Activated naive CD4-positive, alpha-beta T cell treated with anti-CD3 and anti-CD28 coated beads for 36 hours (primary cell): ENCODE measurements around the gene ACBD5. TPM values are rescaled to one million over a fixed set of nuclear protein-coding genes. Genes with fewer than 3 reads are reported as not detected.
"Not testable (repeated sequence)": the region's sequence is repeated elsewhere in the genome, so short reads cannot be mapped to it uniquely, and the experiment has no call there.

ENCODE experiments used
- CTCF ChIA-PET: fragments of 350-600 bp; sonication (Branson Sonifier 250); formaldehyde crosslinking; loops from one replicate; lab custom pipeline; 2021; ENCODE audit warnings: antibody characterized with exemption; lab: Charles Lee
- DNase-seq: peaks from one replicate; pipeline ENCODE4 v3.0.0-alpha.2; 2020
- H3K27ac Mint-ChIP-seq: one replicate; pipeline ENCODE4 v1.8.0; 2021; ENCODE audit warnings: mild to moderate bottlenecking, mixed read lengths
- H3K27me3 Mint-ChIP-seq: one replicate; pipeline ENCODE4 v1.8.0; 2021; ENCODE audit warnings: low read depth, mixed read lengths
- H3K36me3 Mint-ChIP-seq: one replicate; pipeline ENCODE4 v1.8.0; 2021; ENCODE audit warnings: low read depth, mixed read lengths
- H3K4me1 Mint-ChIP-seq: one replicate; pipeline ENCODE4 v1.8.0; 2021; ENCODE audit warnings: low read depth, mixed read lengths
- H3K4me3 Mint-ChIP-seq: one replicate; pipeline ENCODE4 v1.8.0; 2021; ENCODE audit warnings: mild to moderate bottlenecking, moderate library complexity, mixed read lengths
- H3K9me3 Mint-ChIP-seq: one replicate; pipeline ENCODE4 v1.8.0; 2021; ENCODE audit warnings: mixed read lengths
- intact Hi-C: fragments of 100-400 bp; cut with micrococcal nuclease; formaldehyde crosslinking; loops from one replicate; pipeline ENCODE4 v1.15.1; 2023
- total RNA-seq, 2 experiments: library from RNA; stranded (reverse); gene quantifications; one replicate each; pipeline ENCODE4 v1.2.3, GENCODE V29; 2021

ACBD5 gene
- total RNA-seq, 2 experiments from 2014 or later = 8.7 to 10.4 TPM

DNA sequence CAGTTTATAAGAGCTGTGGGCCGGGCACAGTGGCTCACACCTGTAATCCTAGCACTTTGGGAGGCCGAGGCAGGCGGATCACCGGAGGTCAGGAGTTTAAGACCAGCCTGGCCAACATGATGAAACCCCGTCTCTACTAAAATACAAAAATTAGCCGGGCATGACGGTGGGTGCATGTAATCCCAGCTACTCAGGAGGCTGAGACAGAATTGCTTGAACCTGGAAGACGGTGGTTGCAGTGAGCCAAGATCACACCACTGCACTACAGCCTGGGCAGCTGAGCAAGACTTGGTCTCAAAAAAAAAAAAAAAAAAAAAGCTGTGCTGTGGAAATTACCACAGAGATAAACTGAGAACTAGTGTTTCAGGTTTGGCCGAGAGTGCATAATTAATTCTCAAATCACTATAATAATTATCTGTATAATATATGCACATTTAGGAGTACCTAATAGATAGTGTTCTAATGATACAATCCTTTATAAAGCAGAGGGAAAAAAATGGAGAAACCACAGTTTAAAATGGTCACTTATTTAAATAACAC is 3.9 kb downstream of the ACBD5 start:
- H3K27ac Mint-ChIP-seq = not testable (repeated sequence)

GRCh38 chr10:27235706-27236105 is 4.9 kb downstream of the ACBD5 start:
- Mint-ChIP-seq H3K4me1 (peaks cover 9% of the 10 kb centered on the region), H3K4me3 (no peak overlapping the region), H3K27me3 (no peaks in the 10 kb centered on the region), H3K27ac (no peak overlapping the region), H3K9me3 (no peaks in the 10 kb centered on the region), H3K36me3 (peaks cover 9% of the 10 kb centered on the region)
- DNase-seq = no peak
- intact Hi-C loops = no loop called here
- CTCF ChIA-PET = interaction anchor here (0.7 to 3.6 kb wide), 3 partner anchors 12 to 551 kb away, joined by 3 to 29 read pairs (median 7); no protein-coding TSS in a partner anchor

More for the DNA sequence above, 3.9 kb downstream of the ACBD5 start:
- intact Hi-C loops, H3K4me3 Mint-ChIP-seq, H3K36me3 Mint-ChIP-seq, H3K4me1 Mint-ChIP-seq, H3K9me3 Mint-ChIP-seq, DNase-seq, H3K27me3 Mint-ChIP-seq: not testable (repeated sequence)
- CTCF ChIA-PET = interaction anchor here (0.7 to 3.6 kb wide), 3 partner anchors 13 to 552 kb away, joined by 4 to 29 read pairs (median 7); no protein-coding TSS in a partner anchor

- peaks cover 9% of the 10 kb centered on the region for H3K36me3 Mint-ChIP-seq
- no peak overlapping the region for H3K27ac Mint-ChIP-seq
- no peak for DNase-seq
- peaks cover 7% of the 10 kb centered on the region for H3K4me1 Mint-ChIP-seq
- intact Hi-C loops = no loop called here
- no peaks in the 10 kb centered on the region for H3K9me3 Mint-ChIP-seq
- H3K4me3 Mint-ChIP-seq = no peak overlapping the region
- H3K27me3 Mint-ChIP-seq = no peaks in the 10 kb centered on the region
- CTCF ChIA-PET = interaction anchor here (0.6 kb wide), 1 partner anchor 25 kb away, joined by 3 read pairs; no protein-coding TSS in a partner anchor
Observed at GRCh38 chr10:27230022-27230421, 10.6 kb downstream of the ACBD5 start.

- DNase-seq = no peak
- CTCF ChIA-PET = interaction anchor here (0.6 to 4.0 kb wide), 3 partner anchors 10 to 554 kb away, joined by 3 to 29 read pairs (median 3); no protein-coding TSS in a partner anchor
- H3K4me1 Mint-ChIP-seq = peaks cover 7% of the 10 kb centered on the region
- no peaks in the 10 kb centered on the region for H3K27me3 Mint-ChIP-seq
- no peak overlapping the region for H3K27ac Mint-ChIP-seq
- H3K4me3 Mint-ChIP-seq = no peak overlapping the region
- intact Hi-C loops = no loop called here
- no peaks in the 10 kb centered on the region for H3K9me3 Mint-ChIP-seq
- peaks cover 8% of the 10 kb centered on the region for H3K36me3 Mint-ChIP-seq
Observed at GRCh38 chr10:27225642-27226257, 14.8 kb downstream of the ACBD5 start.

- no peak overlapping the region for H3K4me3 Mint-ChIP-seq
- H3K9me3 Mint-ChIP-seq = no peaks in the 10 kb centered on the region
- CTCF ChIA-PET = interaction anchor here (0.6 to 4.0 kb wide), 3 partner anchors 11 to 553 kb away, joined by 3 to 29 read pairs (median 3); no protein-coding TSS in a partner anchor
- peaks cover 4% of the 10 kb centered on the region for H3K36me3 Mint-ChIP-seq
- DNase-seq = no peak
- no peak overlapping the region for H3K27ac Mint-ChIP-seq
- H3K27me3 Mint-ChIP-seq = no peaks in the 10 kb centered on the region
- intact Hi-C loops = no loop called here
- H3K4me1 Mint-ChIP-seq = peaks cover 7% of the 10 kb centered on the region
Observed at GRCh38 chr10:27225011-27225590, 15.5 kb downstream of the ACBD5 start.

- H3K4me1 Mint-ChIP-seq = peaks cover 7% of the 10 kb centered on the region
- no peak overlapping the region for H3K4me3 Mint-ChIP-seq
- H3K27me3 Mint-ChIP-seq = no peaks in the 10 kb centered on the region
- intact Hi-C loops = loop anchor here (1.0 kb wide), 2 partner anchors 61 to 136 kb away; no protein-coding TSS in a partner anchor
- CTCF ChIA-PET = interaction anchor here (0.6 to 4.0 kb wide), 31 partner anchors 12 to 1116 kb away, joined by 3 to 29 read pairs (median 4); partner anchors contain the start of gene ACBD5
- H3K36me3 Mint-ChIP-seq = peaks cover 4% of the 10 kb centered on the region
- no peaks in the 10 kb centered on the region for H3K9me3 Mint-ChIP-seq
- peak; percentile 57 for DNase-seq
- no peak overlapping the region for H3K27ac Mint-ChIP-seq
Observed at GRCh38 chr10:27223964-27224363, 16.6 kb downstream of the ACBD5 start.

DNA sequence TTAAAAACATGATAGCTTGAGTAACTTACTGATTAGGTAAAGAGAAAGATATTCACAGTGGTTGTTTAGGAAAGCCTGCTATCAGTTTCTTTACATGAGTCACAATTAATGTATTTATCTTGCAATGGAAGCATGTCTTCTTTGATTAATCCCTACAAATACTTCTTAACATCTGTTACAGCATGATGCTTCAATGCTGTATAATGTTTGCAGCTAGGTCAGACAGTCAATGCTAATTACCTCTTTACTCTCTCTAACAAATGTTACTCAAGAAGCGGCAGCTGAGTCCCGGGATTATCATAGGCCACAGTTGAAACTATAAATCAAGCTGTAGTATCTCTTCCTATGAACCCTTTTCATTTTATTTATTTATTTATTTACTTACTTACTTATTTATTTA is 33.2 kb downstream of the ACBD5 start:
- intact Hi-C loops = no loop called here
- no peak for DNase-seq
- no peaks in the 10 kb centered on the region for H3K27me3 Mint-ChIP-seq
- no peak overlapping the region for H3K27ac Mint-ChIP-seq
- peaks cover 20% of the 10 kb centered on the region for H3K36me3 Mint-ChIP-seq
- no peaks in the 10 kb centered on the region for H3K4me1 Mint-ChIP-seq
- no peak overlapping the region for H3K4me3 Mint-ChIP-seq
- CTCF ChIA-PET = interaction anchor here (0.6 kb wide), 1 partner anchor 173 kb away, joined by 5 read pairs; no protein-coding TSS in a partner anchor
- no peaks in the 10 kb centered on the region for H3K9me3 Mint-ChIP-seq

DNA sequence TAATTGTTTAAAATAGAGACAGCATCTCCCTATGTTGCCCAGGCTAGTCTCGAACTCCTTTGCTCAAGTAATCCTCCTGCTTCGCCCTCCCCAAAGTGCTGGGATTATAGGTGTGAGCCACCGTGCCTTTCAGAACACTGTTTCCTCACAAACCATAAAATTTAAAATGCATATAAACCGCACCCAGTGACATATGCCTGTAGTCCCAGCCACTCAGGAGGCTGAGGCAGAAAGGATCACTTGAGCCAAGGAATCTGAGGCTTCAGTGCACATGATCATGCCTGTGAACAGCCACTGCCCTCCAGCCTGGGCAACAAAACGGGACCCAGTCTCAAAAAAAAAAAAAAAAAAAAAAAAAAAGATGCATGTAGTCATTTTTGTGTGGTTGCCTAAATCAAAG is 36.8 kb downstream of the ACBD5 start:
- no peak overlapping the region for H3K4me3 Mint-ChIP-seq
- no peaks in the 10 kb centered on the region for H3K9me3 Mint-ChIP-seq
- CTCF ChIA-PET = no interaction called here
- no peaks in the 10 kb centered on the region for H3K27me3 Mint-ChIP-seq
- H3K27ac Mint-ChIP-seq = no peak overlapping the region
- intact Hi-C loops = no loop called here
- no peak for DNase-seq
- peaks cover 11% of the 10 kb centered on the region for H3K36me3 Mint-ChIP-seq
- no peaks in the 10 kb centered on the region for H3K4me1 Mint-ChIP-seq

GRCh38 chr10:27197980-27198620 is 42.5 kb downstream of the ACBD5 start:
- Mint-ChIP-seq H3K36me3 (peaks cover 5% of the 10 kb centered on the region), H3K4me3 (no peak overlapping the region), H3K27me3 (no peaks in the 10 kb centered on the region), H3K4me1 (no peaks in the 10 kb centered on the region), H3K9me3 (no peaks in the 10 kb centered on the region), H3K27ac (no peak overlapping the region)
- CTCF ChIA-PET = no interaction called here
- DNase-seq = no peak
- intact Hi-C loops = no loop called here

GRCh38 chr10:27192284-27192683 is 48.3 kb downstream of the ACBD5 start:
- intact Hi-C loops = no loop called here
- H3K27ac Mint-ChIP-seq = no peak overlapping the region
- peaks cover 1% of the 10 kb centered on the region for H3K36me3 Mint-ChIP-seq
- no peaks in the 10 kb centered on the region for H3K4me1 Mint-ChIP-seq
- H3K27me3 Mint-ChIP-seq = no peaks in the 10 kb centered on the region
- CTCF ChIA-PET = no interaction called here
- no peaks in the 10 kb centered on the region for H3K9me3 Mint-ChIP-seq
- H3K4me3 Mint-ChIP-seq = no peak overlapping the region
- no peak for DNase-seq

DNA sequence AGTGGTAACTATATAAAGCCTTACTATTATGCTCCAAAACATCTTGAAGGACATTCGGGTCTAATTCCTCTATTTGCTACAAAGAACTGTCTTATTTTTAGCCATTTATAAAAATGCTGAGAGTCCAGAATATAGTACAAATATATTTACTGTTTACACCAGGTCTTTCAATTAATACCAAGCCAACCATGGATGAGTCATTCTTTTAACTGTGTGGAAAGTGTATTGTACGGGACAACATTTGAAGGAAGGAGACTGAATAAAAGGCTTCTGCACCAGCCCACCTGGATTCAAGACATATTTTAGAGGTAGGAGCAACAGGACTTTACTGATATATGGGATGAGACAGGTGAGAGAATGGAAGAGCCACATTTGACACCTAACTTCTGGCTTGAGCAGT is 50.1 kb downstream of the ACBD5 start:
- Mint-ChIP-seq H3K4me3 (no peak overlapping the region), H3K9me3 (no peaks in the 10 kb centered on the region), H3K27ac (no peak overlapping the region), H3K36me3 (peaks cover 11% of the 10 kb centered on the region), H3K4me1 (no peaks in the 10 kb centered on the region), H3K27me3 (no peaks in the 10 kb centered on the region)
- CTCF ChIA-PET = no interaction called here
- DNase-seq = no peak
- intact Hi-C loops = no loop called here

DNA sequence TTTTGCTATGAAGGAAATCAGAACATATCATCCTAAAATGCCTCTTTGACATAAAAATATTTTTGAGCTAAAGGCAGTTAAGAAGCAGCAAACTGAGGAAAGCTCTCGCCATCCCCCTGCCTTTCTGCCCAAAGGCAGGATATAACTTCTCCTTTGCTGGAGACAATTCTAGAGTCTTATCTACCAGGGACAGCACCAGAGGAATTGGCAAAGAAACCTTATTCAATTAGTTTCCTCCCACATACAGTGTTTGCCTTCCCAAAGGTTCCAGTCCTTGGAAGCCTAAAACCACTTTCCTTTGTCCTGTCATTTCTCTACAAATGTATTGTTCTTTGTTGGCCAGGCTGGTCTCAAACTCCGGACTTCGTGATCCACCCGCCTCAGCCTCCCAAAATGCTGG is 51.7 kb downstream of the ACBD5 start:
- DNase-seq = no peak
- intact Hi-C loops = no loop called here
- H3K27me3 Mint-ChIP-seq = no peaks in the 10 kb centered on the region
- no peak overlapping the region for H3K4me3 Mint-ChIP-seq
- CTCF ChIA-PET = no interaction called here
- peaks cover 23% of the 10 kb centered on the region for H3K36me3 Mint-ChIP-seq
- no peaks in the 10 kb centered on the region for H3K4me1 Mint-ChIP-seq
- no peak overlapping the region for H3K27ac Mint-ChIP-seq
- H3K9me3 Mint-ChIP-seq = no peaks in the 10 kb centered on the region
